ENCODE measurements around the gene IFT20.
"Not testable (repeated sequence)": the region's sequence is repeated elsewhere in the genome, so short reads cannot be mapped to it uniquely, and the experiment has no call there.

IFT20 gene

GRCh38 chr17:28317099-28317965 lies 17.9 kb downstream of the IFT20 start:
- DNase-seq (ENCODE audit: extremely low read depth in 1 of 2, low read depth in 1 of 2) = no peak

DNA sequence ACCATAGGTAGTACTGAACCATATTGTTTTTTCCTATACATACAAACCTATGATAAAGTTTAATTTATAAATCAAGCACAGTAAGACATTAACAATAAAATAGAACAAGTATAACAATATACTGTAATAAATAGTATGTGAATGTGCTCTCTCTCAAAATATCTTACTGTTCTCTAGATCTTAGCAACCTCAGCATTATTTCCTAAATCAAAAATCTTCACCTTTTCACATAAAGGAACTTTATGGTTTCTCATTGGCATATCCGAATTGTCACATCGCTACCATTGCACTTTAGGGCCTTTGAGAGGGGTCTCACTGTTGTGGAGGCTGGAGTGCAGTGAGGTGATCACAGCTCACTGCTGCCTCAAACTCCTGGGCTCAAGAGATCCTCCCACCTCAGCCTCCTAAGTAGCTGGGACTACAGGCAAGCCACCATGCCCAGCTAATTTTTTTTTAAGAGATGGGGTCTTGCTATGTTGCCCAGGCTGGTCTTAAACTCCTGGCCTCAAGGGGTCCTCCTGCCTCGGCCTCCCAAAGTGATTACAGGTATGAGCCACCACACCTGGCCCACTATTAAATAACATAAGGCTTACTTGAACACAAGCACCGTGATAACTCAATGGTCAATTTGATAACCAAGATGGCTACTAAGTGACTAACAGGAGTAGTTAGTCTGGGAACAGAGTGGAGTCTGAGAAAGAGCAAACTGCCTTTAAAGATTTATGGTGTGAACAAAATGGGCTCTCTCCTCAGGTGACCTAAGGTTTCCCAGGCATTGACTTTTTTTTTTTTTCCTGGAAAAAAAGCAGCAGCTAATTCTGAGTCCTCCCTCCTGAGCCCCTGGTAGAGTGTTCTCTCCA lies 19.2 kb downstream of the IFT20 start:
- DNase-seq (ENCODE audit: extremely low read depth in 1 of 2, low read depth in 1 of 2) = no peak

DNA sequence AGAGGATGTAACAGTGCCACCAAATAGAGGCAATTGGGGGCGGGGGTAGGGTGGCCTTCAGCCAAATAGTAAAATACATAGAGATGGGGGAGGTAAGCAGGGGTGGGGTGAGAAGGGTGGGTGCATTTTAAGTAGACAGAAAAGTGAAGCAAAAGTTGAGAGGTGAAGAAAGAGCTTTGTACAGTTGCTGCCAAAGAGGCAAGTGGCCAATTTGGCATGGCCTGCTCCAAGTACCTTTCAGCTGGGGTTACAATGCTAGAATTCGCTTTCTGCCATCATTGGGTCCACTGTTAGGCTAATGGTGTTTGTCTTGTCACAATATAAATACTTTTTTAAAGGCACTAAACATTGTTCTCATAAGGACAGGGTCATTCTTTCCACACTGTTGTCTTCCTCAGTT lies 21.4 kb downstream of the IFT20 start:
- DNase-seq (ENCODE audit: extremely low read depth in 1 of 2, low read depth in 1 of 2) = no peak

GRCh38 chr17:28306954-28307401 lies 28.3 kb downstream of the IFT20 start:
- DNase-seq (ENCODE audit: extremely low read depth in 1 of 2, low read depth in 1 of 2) = no peak

DNA sequence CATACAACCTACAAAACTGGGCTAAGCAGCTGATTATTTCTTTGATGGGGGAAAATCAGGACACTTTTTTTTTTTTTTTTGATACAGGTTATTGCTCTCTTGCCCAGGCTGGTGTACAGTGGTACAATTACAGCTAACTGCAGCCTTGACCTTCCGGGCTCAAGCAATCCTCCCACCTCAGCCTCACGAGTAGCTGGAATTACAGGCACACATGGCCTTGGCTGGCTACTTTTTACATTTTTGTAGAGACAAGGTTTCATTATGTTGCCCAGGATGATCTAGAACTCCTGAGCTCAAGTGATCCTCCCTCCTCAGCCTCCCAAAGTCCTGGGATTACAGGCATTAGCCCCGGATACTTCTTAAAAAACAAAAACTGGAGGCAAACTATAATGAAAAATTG lies 36.8 kb downstream of the IFT20 start:
- no peak for DNase-seq (ENCODE audit: extremely low read depth in 1 of 2, low read depth in 1 of 2)

DNA sequence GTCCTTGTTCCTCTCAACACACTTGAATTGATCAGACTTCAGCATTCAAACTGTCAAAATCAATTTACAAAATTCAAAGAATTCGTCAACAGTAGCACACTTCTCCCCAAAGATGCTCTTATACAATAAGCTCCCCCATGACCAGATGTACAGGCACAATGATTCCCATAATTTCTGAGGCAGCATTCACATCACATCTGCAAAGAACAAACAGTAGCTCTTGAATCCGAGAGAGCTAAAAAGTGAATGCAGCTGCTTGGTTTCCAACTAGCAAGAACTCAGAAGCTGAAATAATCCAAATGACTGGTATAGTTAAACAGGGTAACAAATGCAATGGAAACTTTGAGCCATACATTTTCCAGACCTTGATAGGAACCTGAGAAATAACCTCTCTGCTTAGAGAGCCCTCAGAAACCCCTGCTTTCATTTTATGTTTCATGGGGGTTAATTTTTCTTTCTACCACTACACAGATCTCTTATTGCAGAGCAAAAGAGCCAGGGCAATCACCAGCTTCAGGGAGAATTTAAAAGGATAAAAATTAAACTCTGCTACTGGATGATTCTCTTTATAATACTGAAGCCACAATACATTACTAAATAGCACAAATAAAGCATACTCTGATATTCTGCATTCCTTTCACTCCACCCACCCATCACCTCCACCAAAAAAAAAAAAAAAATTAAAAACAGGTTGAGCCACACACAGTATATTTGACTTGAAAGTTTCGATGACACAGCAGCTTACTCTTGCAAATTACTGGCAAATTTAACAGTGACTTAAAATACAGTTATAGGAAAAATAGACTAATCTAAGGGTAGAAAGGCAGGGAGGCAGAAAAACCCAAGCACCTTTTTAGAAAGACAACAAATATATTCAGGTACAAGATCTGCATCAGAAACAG lies 39.3 kb downstream of the IFT20 start:
- no peak for DNase-seq (ENCODE audit: extremely low read depth in 1 of 2, low read depth in 1 of 2)

DNA sequence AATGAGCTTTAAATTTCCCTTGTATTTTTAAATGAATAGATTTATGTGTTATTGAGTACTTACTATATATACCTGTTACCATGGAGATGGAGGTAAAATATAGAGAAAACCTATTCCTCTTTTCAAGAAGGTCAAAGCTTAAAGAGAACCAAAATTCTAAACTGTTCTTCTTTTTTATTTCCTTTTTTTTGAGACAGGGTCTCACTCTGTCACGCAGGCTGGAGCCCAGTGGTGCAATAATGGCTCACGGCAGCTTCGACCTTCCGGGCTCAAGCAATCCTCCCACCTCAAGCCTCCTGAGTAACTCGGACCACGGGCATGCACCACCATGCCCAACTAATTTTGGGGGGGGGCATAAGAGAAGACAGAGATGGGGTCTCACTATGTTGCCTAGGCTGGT lies 41.3 kb downstream of the IFT20 start:
- no peak for DNase-seq (ENCODE audit: extremely low read depth in 1 of 2, low read depth in 1 of 2)

GRCh38 chr17:28292878-28293277 lies 42.4 kb downstream of the IFT20 start:
- not testable (repeated sequence) for DNase-seq (ENCODE audit: extremely low read depth in 1 of 2, low read depth in 1 of 2)

- DNase-seq (ENCODE audit: extremely low read depth in 1 of 2, low read depth in 1 of 2) = no peak
Observed at GRCh38 chr17:28291780-28292330, 43.4 kb downstream of the IFT20 start.

- no peak for DNase-seq (ENCODE audit: extremely low read depth in 1 of 2, low read depth in 1 of 2)
Observed at GRCh38 chr17:28290703-28291102, 44.6 kb downstream of the IFT20 start.

DNA sequence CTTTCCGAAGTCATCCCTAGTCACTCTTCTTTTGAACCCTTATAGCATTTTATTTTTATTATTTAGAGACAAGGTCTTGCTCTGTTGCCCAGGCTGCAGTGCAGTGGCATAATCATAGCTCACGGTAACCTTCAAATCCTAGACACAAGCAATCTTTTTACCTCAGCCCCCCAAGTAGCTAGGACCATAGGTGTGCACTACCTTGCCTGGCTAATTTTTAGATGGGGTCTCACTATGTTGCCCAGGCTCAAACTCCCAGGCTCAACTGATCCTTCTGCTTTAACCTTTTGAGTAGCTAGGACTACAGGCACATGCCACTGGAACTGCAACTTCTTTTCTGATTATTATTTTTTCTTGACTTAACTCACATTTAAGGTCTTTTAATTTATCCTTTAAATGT lies 49.3 kb downstream of the IFT20 start:
- DNase-seq (ENCODE audit: extremely low read depth in 1 of 2, low read depth in 1 of 2) = no peak

GRCh38 chr17:28282596-28282995 lies 52.7 kb downstream of the IFT20 start:
- no peak for DNase-seq (ENCODE audit: extremely low read depth in 1 of 2, low read depth in 1 of 2)

DNA sequence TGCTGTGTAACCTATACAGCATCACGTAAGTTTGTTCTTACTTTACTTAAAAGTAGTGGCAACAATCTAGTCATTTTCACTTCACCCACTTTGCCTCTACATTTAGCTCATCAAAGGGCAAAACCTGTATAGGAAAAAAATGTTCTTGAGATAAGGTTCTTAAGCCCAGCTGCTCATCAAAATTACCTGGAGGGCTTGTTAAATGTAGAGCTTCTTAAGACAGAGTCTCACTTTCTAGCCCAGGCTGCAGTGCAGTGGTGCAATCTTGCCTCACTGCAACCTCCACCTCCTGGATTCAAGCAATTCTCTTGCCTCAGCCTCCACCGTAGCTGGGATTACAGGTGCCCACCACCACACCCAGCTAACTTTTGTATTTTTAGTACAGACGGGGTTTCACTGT lies 54.4 kb downstream of the IFT20 start:
- DNase-seq (ENCODE audit: extremely low read depth in 1 of 2, low read depth in 1 of 2) = no peak

DNA sequence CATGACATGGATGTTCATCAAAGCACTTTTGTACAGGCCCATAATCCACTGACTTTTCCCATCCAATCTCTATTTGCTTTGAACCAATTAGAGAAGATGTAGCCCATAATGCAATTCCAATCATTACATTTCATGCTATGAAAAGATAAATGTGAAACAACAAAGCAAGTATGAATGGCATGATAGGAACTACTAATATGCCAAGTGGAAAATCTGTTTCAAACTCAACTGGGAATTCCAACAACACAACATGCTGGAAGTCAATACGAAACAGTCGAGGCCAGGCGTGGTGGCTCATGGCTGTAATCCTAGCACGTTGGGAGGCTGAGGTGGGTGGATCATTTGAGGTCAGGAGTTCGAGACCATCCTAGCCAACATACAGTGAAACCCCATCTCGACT lies 55.9 kb downstream of the IFT20 start:
- DNase-seq (ENCODE audit: extremely low read depth in 1 of 2, low read depth in 1 of 2) = no peak
